GM19239 (cell line): ENCODE results near the gene SYT15.
"Not testable (repeated sequence)": the region's sequence is repeated elsewhere in the genome, so short reads cannot be mapped to it uniquely, and the experiment has no call there.

Experiments used
- DNase-seq: peaks from one replicate; pipeline ENCODE4 v3.0.0; 2011; ENCODE audit warnings: low spot score; ENCODE audit not compliant: insufficient read length
- FAIRE-seq: peaks from 2 replicates; lab custom pipeline; 2011; peaks lifted over from hg19 to GRCh38; lab: Jason Lieb, UNC

SYT15 gene

GRCh38 chr10:46635364-46635959, 56.5 kb downstream of the SYT15 start:
- peak; percentile 66 for FAIRE-seq

DNA sequence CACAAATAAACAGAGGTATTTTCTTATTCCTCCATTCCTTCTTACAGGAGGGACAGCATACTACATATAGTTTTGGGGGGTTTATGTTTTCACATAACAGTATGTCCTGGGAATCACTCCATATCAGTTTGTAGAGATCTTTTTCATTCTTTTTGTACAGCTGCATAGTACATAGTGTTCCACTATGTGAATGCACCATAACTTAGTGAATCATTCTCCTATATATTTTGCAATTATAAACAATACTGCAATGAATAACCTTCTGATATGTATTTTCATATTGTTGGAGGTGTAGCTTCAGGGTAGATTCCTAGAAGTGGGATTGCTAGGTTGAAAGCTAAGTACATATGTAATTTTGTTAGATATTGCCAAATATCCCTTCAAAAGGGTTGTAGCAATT, 61.1 kb downstream of the SYT15 start:
- not testable (repeated sequence) for FAIRE-seq, DNase-seq

More at GRCh38 chr10:46635364-46635959, 56.5 kb downstream of the SYT15 start:
- not testable (repeated sequence) for DNase-seq
